GM12891 (cell line): ENCODE data around the gene APBA2.

Source experiments
- DNase-seq: peaks from one replicate; pipeline ENCODE4 v3.0.0; 2011; ENCODE audit warnings: low spot score; ENCODE audit not compliant: insufficient read length
- FAIRE-seq: peaks from 2 replicates; lab custom pipeline; 2011; peaks lifted over from hg19 to GRCh38; lab: Jason Lieb, UNC
- PAX5 ChIP-seq: IDR thresholded peaks from 2 replicates; pipeline ENCODE4 v1.6.1; 2011; ENCODE audit warnings: low read length, moderate library complexity, mild to moderate bottlenecking; ENCODE audit not compliant: insufficient read depth, severe bottlenecking
- POLR2A ChIP-seq: IDR thresholded peaks from 2 replicates; pipeline ENCODE4 v1.6.1; 2011; ENCODE audit warnings: low read depth, low read length, control low read depth
- POLR2AphosphoS5 ChIP-seq: IDR thresholded peaks from 2 replicates; pipeline ENCODE4 v1.6.1; 2011; ENCODE audit warnings: low read depth, low read length, control low read depth
- POU2F2 ChIP-seq: IDR thresholded peaks from 2 replicates; pipeline ENCODE4 v1.6.1; 2011; ENCODE audit warnings: low read depth, mild to moderate bottlenecking, control low read depth, low read length, moderate library complexity
- SPI1 ChIP-seq: IDR thresholded peaks from 2 replicates; pipeline ENCODE4 v1.6.1; 2011; ENCODE audit warnings: low read depth, low read length, control low read depth
- TAF1 ChIP-seq: IDR thresholded peaks from 2 replicates; pipeline ENCODE4 v1.6.1; 2011; ENCODE audit warnings: low read depth, low read length, control low read depth

APBA2 gene

GRCh38 chr15:29059871-29060640 is 174.3 kb downstream of the APBA2 start:
- TF ChIP-seq POU2F2 (no peak), PAX5 (no peak), POLR2AphosphoS5 (no peak)
- DNase-seq (no peak), FAIRE-seq (no peak)

- TF ChIP-seq SPI1 = no peak
- no peak for DNase-seq
- FAIRE-seq = no peak
These were observed 176.0 kb downstream of the APBA2 start for GRCh38 chr15:29061746-29062145.

GRCh38 chr15:29062179-29062591 is 176.4 kb downstream of the APBA2 start:
- TF ChIP-seq TAF1 = no peak
- TF ChIP-seq POLR2A = no peak
- TF ChIP-seq POLR2AphosphoS5 = no peak
- TF ChIP-seq SPI1 = no peak
- no peak for TF ChIP-seq PAX5
- TF ChIP-seq POU2F2 = no peak
- FAIRE-seq = no peak

DNA sequence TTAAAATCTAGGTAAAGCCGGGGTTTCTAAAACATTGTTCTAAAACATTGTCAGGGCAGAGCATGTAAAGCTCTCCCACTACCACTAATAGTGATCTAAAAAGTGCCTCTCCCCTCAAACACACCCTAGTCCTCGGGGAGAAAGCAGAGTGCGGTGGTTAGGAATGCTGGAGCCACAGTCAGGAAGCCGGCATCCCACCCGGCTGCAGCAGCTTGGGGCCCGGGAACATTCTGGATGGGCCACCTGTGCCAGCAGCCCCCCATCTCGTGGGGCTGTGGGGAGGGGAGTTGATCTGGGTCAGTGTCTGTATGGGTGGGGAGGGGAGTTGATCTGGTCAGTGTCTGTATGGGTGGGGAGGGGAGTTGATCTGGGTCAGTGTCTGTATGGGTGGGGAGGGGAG is 176.9 kb downstream of the APBA2 start:
- no peak for TF ChIP-seq POLR2A
- DNase-seq = no peak
- no peak for FAIRE-seq

More at GRCh38 chr15:29062179-29062591, 176.4 kb downstream of the APBA2 start:
- DNase-seq = no peak

GRCh38 chr15:29063646-29064045 is 177.9 kb downstream of the APBA2 start:
- DNase-seq (no peak), FAIRE-seq (no peak)
- TF ChIP-seq POLR2AphosphoS5 (no peak), POU2F2 (no peak), PAX5 (no peak), TAF1 (no peak), POLR2A (no peak), SPI1 (no peak)

DNA sequence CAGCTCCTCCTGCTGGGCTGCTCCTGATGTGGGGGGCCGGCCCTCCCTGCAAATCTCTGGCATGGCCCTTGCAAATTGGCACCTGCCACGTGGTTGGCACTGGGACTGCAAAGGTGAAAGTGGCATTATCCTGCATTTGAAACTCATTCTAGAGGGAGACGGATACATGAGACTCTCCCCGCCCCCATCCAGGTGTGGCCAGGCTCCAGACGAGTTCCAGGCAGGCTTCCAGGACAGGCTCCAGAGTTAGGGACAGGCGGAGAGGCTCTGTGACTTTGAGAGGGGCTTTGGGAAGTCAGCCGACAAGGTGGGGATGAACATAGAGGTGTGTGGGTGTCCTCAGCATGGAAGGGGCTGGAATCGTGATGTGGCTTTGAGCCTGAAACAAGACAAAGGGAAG is 178.5 kb downstream of the APBA2 start:
- TF ChIP-seq POLR2AphosphoS5 (no peak), PAX5 (no peak), POU2F2 (no peak), POLR2A (no peak)
- FAIRE-seq = no peak
- no peak for DNase-seq

GRCh38 chr15:29064731-29065130 is 179.0 kb downstream of the APBA2 start:
- no peak for TF ChIP-seq POLR2A
- TF ChIP-seq POU2F2 = no peak
- no peak for TF ChIP-seq TAF1
- TF ChIP-seq POLR2AphosphoS5 = no peak
- no peak for TF ChIP-seq SPI1
- no peak for TF ChIP-seq PAX5
- DNase-seq (no peak), FAIRE-seq (no peak)

GRCh38 chr15:29065571-29065970 is 179.8 kb downstream of the APBA2 start:
- no peak for TF ChIP-seq TAF1
- TF ChIP-seq SPI1 = no peak
- no peak for TF ChIP-seq POLR2A
- no peak for TF ChIP-seq POLR2AphosphoS5
- TF ChIP-seq POU2F2 = no peak
- TF ChIP-seq PAX5 = no peak
- DNase-seq (no peak), FAIRE-seq (no peak)

GRCh38 chr15:29066310-29066709 is 180.5 kb downstream of the APBA2 start:
- no peak for DNase-seq

GRCh38 chr15:29066838-29067237 is 181.1 kb downstream of the APBA2 start:
- no peak for DNase-seq
- TF ChIP-seq SPI1 = no peak
- TF ChIP-seq PAX5 = no peak
- TF ChIP-seq POLR2A = no peak
- TF ChIP-seq POU2F2 = no peak
- TF ChIP-seq TAF1 = no peak
- no peak for TF ChIP-seq POLR2AphosphoS5

More at GRCh38 chr15:29066310-29066709, 180.5 kb downstream of the APBA2 start:
- FAIRE-seq = no peak
- TF ChIP-seq POLR2A = no peak
- no peak for TF ChIP-seq POLR2AphosphoS5
- no peak for TF ChIP-seq POU2F2
- no peak for TF ChIP-seq PAX5
- TF ChIP-seq TAF1 = no peak
- TF ChIP-seq SPI1 = no peak

DNA sequence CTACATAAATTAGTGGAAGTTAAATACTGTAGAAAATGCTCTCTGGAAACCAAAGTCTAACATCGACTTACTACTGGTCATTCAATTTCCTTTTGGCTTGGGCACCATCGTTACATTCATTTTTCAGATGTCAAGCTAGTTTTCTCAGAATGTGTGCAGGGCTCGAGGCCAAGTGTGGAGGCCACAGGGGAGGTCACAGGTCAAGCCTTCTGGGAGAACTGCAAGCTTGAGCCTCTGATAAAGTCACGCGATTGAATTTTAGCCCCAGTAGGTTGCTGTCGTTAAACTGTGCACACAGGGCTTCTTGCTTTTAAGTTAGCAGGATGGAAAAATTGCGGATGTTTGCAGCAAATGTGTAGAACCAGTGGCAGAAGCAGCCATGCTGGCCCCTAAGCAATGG is 182.2 kb downstream of the APBA2 start:
- FAIRE-seq (no peak), DNase-seq (no peak)

More at GRCh38 chr15:29066838-29067237, 181.1 kb downstream of the APBA2 start:
- no peak for FAIRE-seq

More for the DNA sequence above, 182.2 kb downstream of the APBA2 start:
- TF ChIP-seq POLR2AphosphoS5 (no peak), SPI1 (no peak), POLR2A (no peak), POU2F2 (no peak)
